GM18498 (cell line): ENCODE measurements around the gene ADGRF3.
"Not testable (repeated sequence)": the region's sequence is repeated elsewhere in the genome, so short reads cannot be mapped to it uniquely, and the experiment has no call there.

Source experiments
- ATAC-seq: cut with Tn5 transposase; IDR thresholded peaks from one replicate; pipeline ENCODE4 v1.9.1; 2021; ENCODE audit warnings: mild to moderate bottlenecking, moderate library complexity; ENCODE audit not compliant: unreplicated experiment

Gene ADGRF3

DNA sequence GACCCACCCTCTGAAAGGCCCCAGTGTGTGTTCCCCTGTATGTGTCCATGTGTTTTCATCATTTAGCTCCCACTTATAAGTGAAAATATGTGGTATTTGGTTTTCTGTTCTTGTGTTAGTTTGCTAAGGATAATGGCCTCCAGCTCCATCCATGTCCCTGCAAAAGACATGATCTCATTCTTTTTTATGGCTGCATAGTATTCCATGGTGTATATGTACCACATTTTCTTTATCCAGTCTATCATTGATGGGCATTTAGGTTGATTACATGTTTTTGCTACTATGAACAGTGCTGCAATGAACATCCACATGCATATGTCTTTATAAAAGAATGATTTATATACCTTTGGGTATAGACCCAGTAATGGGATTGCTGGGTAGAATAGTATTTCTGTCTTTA lies 22.1 kb downstream of the ADGRF3 start:
- ATAC-seq, result not testable (repeated sequence)

DNA sequence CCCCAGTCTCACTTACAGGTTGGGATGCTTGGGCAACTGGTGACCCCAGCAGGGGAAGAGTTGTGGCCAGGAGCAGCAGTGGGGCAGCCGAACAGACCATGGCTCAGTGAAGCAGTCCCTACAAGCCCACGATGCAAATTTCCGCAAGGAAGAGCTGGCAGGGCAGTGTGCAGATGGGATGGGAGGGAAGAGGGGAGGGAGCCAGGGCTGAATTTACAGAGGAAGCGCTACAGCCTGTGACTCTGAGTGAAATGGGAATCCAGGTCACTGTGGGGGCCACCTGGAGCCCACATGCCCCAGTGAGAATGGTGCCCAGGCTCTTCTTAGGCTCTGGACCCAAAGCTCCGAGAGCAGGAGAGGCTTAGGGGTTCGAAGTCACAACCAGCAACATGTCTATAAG lies 27.6 kb downstream of the ADGRF3 start:
- ATAC-seq, result no peak

DNA sequence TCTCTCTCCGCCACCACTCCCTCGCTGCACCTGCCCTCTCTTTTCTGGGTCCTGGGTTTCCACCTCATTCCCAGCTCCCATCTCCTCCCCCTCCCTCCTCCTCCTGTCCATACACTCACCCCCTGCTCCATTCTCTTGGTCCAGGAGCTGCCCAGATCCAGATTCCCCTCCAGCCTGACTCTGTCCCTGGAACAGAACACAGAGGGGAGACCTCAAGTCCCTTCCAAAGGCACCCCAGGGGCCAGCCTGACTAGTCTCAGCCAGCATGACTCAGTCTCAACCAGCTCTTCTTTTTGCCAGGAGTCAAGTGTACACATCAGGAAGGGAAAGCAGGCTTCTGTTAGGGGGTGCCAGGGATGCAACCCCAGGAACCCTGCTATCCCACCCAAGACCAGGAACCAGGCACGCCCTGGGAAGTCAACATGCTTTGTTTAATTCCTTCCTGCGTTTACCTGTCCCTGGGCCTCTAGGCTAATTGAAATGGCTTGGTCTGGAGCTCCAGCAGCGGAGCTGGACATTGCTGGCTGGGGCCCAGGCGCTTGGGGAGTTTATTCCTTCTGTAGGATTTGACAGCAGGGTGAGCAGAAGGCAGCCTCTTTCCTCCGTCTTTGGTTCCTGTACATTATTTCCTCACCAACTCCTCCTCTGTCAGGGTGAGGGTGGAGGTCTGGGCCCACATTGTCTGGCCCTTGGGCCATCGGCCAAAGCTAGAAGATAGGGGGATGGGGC lies 29.0 kb downstream of the ADGRF3 start:
- ATAC-seq, result no peak

DNA sequence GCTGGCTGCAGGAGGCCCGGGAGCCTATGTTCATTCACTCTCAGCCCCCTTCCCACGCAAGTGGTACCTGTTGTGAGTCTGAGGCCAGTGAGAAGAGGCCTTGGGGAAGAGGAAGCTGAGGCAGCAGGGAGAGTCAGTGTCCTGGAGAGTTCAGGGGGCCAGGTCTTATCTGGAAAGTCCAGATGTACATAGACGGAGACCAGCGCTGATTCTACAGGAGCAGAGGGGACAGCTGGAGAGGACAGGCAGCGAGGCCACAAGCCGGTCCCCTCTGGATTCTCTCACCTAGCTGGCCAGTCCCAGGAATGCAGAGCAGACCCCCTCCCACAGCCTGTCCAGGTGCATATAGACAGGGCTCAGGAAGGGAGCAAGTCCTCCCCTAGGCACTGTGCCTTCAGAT lies 29.7 kb downstream of the ADGRF3 start:
- no peak for ATAC-seq

DNA sequence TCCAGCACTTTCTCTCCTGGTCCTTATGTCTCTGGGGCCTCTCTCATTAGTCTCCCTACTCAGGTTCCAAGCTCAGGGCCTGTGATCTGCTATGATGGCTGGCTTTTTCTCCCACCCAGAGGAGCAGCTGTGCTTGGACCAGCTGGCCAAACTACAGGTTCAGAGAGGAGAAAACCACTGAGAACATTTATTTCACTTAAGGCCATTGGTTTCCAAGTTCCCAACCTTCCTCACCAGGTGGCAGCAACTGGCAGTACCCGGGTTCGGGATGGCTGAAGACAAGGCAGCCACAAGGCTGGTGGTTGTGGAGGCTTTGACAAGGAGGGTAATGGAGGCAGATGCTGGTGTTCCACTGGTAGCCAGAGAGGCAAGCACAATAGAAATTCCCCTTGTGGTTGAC lies 30.5 kb downstream of the ADGRF3 start:
- ATAC-seq, result no peak

DNA sequence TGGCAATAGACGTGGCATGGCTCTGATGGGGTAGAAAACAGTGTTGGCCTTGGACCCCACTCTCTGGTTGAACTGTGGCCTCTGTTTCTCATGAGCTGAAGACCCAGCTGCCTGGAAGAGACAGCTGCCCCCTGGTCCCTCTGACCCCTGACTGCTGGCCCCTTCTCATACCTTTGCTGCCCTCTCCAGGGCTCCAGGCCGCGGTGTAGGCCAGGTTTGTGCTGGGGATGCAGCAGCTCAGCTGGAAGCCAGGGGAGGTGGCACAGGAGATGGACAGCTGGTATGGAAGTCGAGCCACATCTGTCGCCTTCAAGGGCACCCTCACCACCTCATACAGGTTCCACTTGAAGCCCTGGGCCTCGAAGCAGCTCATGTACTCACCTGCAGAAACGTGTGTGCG lies 32.3 kb downstream of the ADGRF3 start:
- no peak for ATAC-seq

DNA sequence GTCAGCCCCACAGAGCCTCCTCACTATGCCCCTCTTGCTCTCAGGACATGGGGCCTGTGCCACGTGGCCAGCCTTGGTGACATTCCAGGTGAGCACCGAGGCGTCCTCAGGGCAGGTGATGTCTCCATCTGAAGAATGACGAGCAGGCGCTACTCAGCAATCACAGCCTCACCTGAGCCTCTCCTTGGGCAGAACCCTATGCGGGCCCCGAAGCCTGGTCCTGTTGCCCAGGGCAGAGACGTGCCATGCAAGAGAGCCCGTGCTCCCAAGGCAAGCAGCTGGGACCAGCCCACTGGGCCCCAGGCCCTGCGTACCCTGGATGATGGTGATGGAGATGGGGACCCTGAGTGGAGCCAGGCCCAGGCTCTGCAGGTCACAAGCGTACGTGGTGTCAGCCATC lies 33.1 kb downstream of the ADGRF3 start:
- ATAC-seq, result no peak

DNA sequence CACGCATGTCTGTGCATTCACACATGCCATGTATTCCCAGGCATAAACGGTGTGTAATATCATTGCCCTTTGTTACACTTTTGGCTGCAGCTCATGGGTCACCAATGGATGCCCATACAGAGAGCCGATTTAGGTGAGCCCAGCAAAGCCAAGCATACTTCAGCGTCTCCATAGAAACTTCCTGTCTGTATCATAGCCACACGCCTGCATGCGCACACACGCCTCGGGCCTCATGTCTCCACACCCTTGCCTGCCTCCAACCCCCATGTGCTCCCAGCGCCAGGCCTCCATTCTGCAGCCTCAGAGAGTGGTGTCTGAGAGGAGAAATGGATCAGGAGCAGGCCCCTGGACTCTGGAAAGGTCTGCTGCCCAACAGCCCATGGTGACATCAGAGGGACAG lies 34.1 kb downstream of the ADGRF3 start:
- no peak for ATAC-seq

DNA sequence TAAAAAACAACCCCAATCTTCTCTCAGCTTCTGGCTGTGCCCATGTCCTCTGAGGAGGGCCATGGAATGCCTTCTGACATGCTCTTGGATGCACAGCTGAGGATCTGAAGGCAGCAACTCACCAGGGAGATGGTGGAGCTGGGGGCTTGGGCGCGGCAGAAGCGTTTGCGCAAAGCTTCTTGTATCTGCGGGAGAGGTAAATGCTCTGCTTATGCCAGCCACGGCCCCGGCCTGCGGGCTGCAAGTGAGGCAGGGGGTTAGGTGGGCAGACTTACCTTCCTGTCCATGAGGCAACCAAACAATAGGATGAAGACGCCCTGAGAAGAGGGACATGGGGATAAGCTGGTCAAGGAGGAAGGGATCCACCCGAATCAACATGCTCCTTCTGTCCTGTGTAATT lies 36.7 kb downstream of the ADGRF3 start:
- no peak for ATAC-seq

DNA sequence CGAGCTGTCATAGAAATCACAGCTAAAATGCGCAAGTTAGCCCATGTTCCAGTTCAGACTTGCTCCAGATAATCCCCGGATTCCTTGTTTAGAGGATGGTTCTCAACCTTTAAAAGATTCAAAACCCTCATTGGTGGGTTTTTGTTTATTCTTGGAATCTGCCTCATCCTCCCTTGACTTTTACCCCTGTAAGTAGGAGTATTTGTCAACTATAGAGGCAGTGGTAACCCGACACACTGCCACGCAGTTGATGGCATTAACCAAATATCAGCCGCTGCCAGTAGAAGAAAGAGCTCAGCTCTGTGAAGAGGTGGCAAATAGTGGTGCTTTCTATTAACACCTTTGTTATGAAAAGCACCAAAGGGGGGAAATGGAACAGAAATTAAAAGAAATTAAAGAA lies 41.0 kb downstream of the ADGRF3 start:
- no peak for ATAC-seq

DNA sequence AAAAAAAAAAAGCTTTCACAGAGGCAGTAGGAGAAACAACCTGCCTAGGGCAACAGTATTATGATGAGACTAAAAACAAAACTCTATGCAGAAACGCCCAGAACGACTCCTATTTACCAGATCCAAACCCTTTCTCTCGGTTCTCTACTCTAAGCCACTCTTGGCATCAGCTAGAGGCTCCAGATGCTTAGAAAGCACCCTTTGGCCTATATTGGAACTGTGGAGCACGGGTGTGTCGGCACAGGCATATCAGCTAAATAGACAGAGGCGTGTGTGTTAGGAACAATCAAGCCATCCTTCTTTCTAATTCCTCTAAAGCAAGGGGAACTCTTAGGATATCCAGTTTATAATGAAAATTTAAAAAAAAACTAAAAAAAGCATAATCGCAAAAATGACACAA lies 41.5 kb downstream of the ADGRF3 start:
- ATAC-seq, result not testable (repeated sequence)

DNA sequence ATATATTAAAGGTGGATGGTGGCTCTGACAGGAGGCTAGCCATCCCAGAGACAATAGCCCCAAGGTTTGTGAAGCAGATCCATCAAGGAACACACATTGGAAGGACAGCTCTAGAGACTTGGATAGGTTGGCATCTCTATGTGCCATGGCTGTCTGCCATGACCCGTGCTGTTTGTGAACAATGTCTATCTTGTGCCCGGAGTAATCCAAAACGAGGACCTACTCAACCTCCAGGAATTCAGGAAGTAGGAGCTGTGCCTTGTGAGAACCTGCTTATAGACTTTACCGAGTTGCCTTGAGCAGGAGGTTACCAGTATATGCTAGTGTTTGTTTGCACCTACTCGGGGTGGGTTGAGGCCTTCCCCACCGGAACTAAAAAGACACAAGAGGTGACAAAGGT lies 43.7 kb downstream of the ADGRF3 start:
- ATAC-seq, result no peak

DNA sequence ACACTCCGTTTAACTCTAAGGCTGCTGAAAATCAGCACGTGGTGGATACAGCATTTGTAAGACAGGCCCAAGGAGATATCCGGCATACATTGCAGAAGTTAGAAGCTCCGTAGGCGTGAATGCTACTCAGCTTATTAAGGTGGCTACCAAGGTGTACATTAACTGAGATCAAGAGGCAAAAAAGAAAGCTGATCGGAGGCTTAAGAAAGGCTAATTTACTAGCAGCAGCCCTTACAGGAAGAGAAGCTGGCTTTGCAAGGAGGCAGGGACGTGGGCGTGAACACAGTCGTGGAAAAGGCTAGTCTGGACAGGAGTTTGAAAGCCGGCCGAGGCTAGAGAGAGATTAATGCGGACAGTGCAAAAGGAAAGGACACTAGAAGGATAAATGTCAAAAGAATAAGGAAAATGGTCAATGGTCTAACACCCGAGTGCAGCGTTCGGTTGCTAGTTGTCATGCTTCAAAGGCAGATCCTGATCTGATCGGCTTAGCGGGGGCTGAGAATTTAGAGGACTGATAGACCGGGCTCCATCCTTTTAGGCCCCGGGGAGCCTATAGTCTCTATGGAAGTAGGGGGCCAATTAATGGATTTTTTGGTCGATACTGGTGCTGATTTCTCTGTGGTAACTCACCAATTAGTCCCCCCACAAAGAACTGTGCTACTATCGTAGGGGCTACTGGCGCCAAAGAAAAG lies 46.2 kb downstream of the ADGRF3 start:
- ATAC-seq, result no peak

DNA sequence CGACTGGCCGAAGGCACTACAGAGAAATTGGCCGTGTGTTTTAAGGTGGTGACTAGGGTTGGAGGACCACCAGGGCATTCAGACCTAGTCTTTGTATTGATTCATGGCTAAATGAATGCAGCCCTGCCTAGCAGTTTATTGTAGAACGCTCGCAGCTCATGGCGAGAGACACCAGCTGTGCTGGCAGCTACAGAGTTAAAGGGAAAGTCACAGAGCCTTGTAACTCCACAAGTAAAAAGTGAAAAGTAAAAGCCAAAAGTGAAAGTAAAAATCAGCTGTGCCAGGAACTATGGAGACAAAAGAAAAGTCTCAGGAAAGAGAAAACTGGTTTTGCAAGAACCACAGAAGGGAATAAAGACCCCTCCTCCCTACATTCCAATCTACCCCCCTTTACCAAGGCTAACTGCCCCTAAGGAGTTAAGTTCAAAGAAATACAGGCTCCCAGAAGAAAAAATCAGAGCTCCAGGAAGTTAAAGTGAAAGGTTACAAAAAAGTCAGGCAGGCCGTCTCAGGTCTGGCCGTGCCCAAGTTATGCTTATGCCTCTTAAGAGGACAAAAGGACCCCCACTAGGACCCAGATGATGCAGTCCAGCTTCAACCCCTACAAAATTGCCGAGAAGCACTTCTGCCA lies 47.0 kb downstream of the ADGRF3 start:
- no peak for ATAC-seq

DNA sequence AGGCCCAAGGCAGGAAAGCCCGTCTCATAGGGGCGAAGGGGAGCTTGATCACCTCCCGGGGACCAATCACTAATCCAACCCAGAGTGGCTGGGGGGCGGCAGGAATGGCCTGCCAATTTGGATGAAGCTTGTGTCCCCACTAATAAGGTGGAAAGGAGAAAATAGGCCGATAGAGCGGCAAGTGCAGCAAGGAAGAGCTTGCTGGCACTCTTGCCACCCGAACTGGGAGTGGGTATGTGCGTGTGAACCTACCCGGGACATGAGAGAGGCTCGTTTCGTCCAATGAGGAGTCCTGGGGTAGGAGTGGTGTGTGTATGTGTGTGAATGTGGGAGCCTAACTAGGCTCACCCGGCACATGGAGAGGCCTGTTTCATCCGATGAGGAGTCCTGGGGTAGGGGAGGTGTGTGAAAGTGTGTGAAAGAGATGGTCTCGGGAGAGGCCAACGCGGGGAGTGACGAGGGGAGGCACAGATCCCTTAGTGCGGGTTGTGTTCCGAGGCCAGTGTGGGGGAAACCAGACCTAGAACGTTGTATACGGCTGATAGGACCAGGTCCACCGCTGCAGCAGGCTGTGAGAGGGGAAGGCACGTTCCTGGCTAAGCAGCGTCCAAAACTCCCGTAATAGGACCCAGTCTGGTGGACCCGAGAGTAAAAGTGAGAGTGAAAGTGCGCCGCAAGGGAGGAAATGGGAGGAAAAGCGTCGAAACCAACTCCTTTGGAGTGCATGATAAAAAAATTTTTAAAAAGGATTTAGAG lies 47.8 kb downstream of the ADGRF3 start:
- no peak for ATAC-seq

DNA sequence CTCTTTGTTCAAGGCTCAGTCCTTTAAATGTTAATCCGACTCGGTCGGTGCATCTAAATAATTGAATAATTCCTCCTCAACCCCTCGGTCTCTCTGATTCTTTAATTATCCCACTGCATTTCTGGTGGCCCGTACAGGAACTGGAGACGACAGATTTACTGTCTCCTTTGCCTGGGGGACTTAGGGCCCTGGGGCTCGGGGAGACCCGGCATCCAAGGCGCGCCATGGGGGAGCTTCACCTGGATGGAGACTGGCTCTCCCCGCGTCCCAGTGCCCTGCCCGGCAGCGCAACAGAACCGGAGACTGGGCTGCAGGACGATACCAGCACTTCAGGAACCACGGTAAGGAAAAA lies 48.3 kb downstream of the ADGRF3 start:
- no peak for ATAC-seq

DNA sequence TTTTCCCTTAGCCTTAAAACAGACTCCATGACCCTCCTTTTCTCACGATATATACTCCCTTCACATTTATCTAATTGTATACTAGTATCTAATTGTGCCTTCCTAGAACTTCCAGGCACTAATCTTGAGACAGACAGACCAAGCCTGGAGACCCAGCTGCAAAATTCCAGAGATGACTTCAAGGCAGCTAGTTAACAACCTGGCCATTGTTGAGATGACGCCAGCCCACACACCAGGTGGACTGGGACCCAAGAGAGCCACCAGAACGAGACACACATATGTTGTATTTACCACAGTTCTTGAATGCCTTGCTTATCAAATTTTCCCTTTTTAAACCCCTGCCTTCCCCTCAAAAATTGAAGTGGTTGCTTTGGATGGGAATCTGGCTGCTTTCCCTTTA lies 49.5 kb downstream of the ADGRF3 start:
- ATAC-seq, result no peak

DNA sequence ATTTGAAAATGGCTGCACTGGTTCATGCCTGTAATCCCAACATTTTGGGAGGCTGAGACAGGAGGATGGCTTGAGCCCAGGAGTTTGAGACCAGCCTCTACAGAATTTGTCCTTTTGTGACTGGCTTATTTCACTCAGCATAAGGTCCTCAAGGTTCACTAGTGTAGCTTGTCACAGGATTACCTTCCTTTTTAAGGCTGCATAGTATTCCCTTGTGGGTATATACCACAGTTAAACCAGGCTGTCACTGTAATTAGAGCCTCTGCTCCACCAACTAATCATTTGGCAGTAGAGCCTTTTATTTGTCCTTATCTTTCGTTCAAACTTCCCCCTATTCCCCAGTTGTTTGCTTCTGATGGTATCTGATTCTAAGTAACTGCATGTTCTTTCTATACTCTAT lies 51.1 kb downstream of the ADGRF3 start:
- ATAC-seq, result no peak

DNA sequence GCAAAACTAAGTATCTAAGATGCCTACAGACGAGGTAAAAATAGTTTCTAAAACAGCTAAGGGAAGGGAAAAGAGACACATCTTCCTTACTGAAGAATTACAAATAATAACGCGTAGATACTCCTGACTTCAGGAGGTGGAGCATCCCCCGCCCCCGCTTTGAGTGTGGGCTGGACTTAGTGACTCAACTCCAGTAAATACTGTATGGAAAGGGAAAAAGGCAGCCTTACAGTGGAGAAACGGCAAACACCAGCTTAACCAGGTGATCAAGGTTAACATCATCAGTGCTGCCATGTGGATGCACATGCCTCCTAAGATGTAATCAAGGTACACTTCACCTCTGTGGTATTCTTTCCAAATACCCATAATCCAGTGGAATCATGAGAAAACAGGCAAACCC lies 53.9 kb downstream of the ADGRF3 start:
- no peak for ATAC-seq

DNA sequence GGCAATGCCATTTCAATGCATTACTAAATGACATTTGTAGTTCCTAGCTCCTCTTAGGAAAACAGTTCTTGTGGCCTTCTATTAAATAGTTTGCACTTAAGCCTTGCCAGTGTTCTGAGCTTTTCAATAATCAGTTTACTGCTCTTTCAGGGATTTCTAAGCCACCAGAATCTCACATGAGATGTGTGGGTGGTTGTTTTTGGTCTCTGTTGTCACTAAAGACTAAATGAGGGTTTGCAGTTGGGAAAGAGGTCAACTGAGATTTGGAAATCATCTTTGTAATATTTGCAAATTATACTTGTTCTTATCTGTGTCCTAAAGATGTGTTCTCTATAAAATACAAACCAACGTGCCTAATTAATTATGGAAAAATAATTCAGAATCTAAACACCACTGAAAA lies 56.6 kb downstream of the ADGRF3 start:
- ATAC-seq, result no peak

DNA sequence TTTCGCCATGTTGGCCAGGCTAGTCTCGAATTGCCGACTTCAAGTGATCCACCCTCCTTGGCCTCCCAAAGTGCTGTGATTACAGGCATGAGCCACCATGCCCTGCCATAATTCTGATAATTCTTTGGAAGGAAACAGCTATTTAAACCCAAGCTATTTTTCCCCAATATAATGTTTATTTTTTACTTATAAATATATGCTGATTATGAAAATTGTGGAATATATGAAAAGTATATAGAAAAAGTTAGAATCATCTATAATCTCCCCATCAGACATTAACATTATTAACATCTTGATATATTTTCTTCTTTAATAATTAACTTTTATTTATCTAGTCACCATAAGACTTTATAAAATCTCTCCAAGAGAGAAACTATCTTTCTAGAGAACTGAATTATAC lies 60.7 kb downstream of the ADGRF3 start:
- no peak for ATAC-seq

DNA sequence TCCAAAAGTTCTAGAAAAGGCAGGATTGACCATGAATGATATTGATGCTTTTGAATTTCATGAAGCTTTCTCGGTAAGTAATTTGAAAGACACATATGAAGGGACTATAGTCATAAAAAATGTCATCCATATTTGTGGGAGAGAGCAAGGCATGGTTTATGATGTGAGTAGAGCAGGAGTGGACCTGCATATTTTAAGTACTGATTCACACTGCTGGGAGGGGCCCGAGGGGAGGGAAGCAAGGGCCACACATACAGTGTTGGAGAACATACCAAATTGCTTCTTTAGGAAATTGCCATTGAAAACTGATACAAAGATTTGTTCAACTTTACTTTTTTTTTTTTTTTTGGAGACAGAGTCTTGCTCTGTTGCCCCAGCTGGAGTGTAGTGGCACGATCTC lies 62.5 kb downstream of the ADGRF3 start:
- ATAC-seq, result no peak
